Gastrocnemius medialis (tissue), 4 donors: ENCODE results near the gene CTIF. TPM values are rescaled to one million over a fixed set of nuclear protein-coding genes. Genes with fewer than 3 reads are reported as not detected.

Experiments
- ATAC-seq, 2 donors: fragments of 150-250 bp; one replicate each; pipeline ENCODE4 v1.9.1; 2016
- DNase-seq, 2 donors: peaks; one replicate each; pipeline ENCODE4 v3.0.0-alpha.2; 2019
- H3K27ac ChIP-seq, 4 donors: fragments of 200-600 bp; sonication (generic); 1 replicate in 1 of 4; 2 replicates in 3 of 4; pipeline ENCODE4 v1.5.1; 2016 to 2018; ENCODE audit warnings: mild to moderate bottlenecking in 2 of 4, moderate library complexity in 1 of 4
- H3K27me3 ChIP-seq, 3 donors: fragments of 200-600 bp; sonication (generic) in 2 of 3; 1 replicate in 1 of 3; 2 replicates in 2 of 3; pipeline versions ENCODE4 v1.5.1 to v1.6.0; 2016 to 2019; ENCODE audit warnings: mild to moderate bottlenecking in 1 of 3, moderate library complexity in 1 of 3
- H3K36me3 ChIP-seq, 2 donors: fragments of 200-600 bp; sonication (generic) in 1 of 2; one replicate each; pipeline ENCODE4 v1.5.1; 2017 to 2018
- H3K4me1 ChIP-seq, 2 donors: fragments of 200-600 bp; sonication (generic) in 1 of 2; one replicate each; pipeline ENCODE4 v1.5.1; 2016 to 2017; ENCODE audit warnings: mild to moderate bottlenecking in 2 of 2
- H3K4me3 ChIP-seq, 4 donors: fragments of 200-600 bp; sonication (generic) in 3 of 4; 1 replicate in 1 of 4; 2 replicates in 3 of 4; pipeline ENCODE4 v1.5.1; 2016 to 2019; ENCODE audit warnings: mild to moderate bottlenecking in 2 of 4
- H3K9me3 ChIP-seq, 3 donors: fragments of 200-600 bp; sonication (generic) in 2 of 3; 1 replicate in 1 of 3; 2 replicates in 2 of 3; pipeline ENCODE4 v1.5.1; 2016 to 2019
- POLR2A ChIP-seq, 2 donors: fragments of 450-650 bp; IDR thresholded peaks; one replicate each; pipeline ENCODE4 v1.6.1; 2017; ENCODE audit warnings: antibody characterized with exemption in 2 of 2, mild to moderate bottlenecking in 2 of 2, moderate library complexity in 2 of 2
- in situ Hi-C, 4 donors: fragments of 200-750 bp; cut with MboI; loops; one replicate each; pipeline versions ENCODE4 v1.15.0 to v1.8.0; 2017; ENCODE audit warnings: low sequenced_read_pairs in 4 of 4
- intact Hi-C: fragments of 100-400 bp; cut with DNase I; formaldehyde crosslinking; loops from one replicate; pipeline ENCODE4 v1.15.1; 2023; ENCODE audit warnings: low total_unique reads
- total RNA-seq, 4 donors: library from RNA; depleted of rRNA; stranded (reverse); fragments of >200 nt; gene quantifications; one replicate each; pipeline versions ENCODE4 v1.1.0 to v1.2.3, GENCODE V29; 2016
- TF ChIP-seq, protein P1 (sequence below), 5 experiments: fragments of 450-650 bp in 3 of 5; fragments of 200-600 bp in 2 of 5; sonication (generic) in 2 of 5; IDR thresholded peaks in 4 of 5; conservative IDR thresholded peaks in 1 of 5; 1 replicate in 4 of 5; 2 replicates in 1 of 5; pipeline ENCODE4 v1.5.1; 2016 to 2019; ENCODE audit warnings: antibody characterized with exemption in 5 of 5, mild to moderate bottlenecking in 3 of 5, moderate library complexity in 3 of 5

CTIF gene
- total RNA-seq, 4 donors from 2014 or later, result 20.2 to 35.4 (median 23.1) TPM

DNA sequence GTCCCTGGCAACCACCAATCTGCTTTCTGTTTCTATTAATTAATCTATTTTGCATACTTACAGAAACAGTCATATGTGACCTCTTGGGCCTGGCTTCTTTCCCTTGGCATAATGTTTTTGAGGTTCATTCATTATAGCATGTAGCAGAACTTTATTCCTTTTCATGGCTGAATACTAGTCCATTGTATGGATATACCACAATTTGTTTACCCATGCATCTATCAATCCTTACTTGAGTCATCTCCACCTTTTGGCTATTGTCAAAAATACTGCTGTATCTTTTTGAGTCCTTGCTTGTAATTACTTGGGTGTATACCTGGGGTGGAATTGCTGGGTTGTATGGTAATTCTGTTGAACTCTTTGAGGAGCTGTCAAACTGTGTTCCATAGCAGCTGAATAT, 126.8 kb downstream of the CTIF start:
- intact Hi-C loops, result loop anchor here (2.0 kb wide), 1 partner anchor 125 kb away; no protein-coding TSS in a partner anchor
- in situ Hi-C loops, result loop anchor here in 1 of 4 donors (10.0 kb wide), 1 partner anchor 191 kb away; no protein-coding TSS in a partner anchor
- Histone ChIP-seq H3K4me3 (no peak overlapping the region), H3K9me3 (no peaks in the 10 kb centered on the region), H3K27ac (no peak overlapping the region), H3K36me3 (peaks cover 0 to 3% of the 10 kb centered on the region in 2 donors), H3K4me1 (peaks cover 3 to 17% of the 10 kb centered on the region in 2 donors), H3K27me3 (no peaks in the 10 kb centered on the region)
- TF ChIP-seq, protein P1, sequence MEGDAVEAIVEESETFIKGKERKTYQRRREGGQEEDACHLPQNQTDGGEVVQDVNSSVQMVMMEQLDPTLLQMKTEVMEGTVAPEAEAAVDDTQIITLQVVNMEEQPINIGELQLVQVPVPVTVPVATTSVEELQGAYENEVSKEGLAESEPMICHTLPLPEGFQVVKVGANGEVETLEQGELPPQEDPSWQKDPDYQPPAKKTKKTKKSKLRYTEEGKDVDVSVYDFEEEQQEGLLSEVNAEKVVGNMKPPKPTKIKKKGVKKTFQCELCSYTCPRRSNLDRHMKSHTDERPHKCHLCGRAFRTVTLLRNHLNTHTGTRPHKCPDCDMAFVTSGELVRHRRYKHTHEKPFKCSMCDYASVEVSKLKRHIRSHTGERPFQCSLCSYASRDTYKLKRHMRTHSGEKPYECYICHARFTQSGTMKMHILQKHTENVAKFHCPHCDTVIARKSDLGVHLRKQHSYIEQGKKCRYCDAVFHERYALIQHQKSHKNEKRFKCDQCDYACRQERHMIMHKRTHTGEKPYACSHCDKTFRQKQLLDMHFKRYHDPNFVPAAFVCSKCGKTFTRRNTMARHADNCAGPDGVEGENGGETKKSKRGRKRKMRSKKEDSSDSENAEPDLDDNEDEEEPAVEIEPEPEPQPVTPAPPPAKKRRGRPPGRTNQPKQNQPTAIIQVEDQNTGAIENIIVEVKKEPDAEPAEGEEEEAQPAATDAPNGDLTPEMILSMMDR (IDR thresholded peaks at IDR 0.05 in 4 of 5, conservative IDR thresholded peaks at IDR 0.05 in 1 of 5), result no peak
- ATAC-seq (no peak), DNase-seq (no peak)

DNA sequence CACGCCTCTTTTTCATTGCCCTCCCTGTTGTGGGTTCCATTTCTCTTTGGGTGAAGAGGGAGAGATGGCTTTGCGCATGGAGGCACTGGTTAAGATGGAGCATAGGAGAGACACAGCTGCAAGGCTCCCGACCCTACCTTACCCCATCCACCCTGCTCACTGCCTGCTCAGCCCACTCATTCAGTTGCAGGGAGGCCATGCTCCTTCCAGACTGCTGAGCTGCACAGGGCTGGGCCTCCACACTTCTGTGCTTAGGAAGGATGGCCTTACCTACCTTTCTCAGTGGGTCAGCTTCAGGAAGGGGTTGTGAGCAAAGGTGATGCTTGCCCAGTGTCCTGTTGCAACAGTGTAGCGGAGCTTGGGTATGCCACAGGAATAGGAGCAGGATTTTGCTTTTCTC, 127.8 kb downstream of the CTIF start:
- ATAC-seq, result no peak
- Histone ChIP-seq H3K27me3 (no peaks in the 10 kb centered on the region), H3K4me3 (no peak overlapping the region), H3K27ac (no peak overlapping the region), H3K36me3 (peaks cover 0 to 13% of the 10 kb centered on the region in 2 donors), H3K9me3 (no peaks in the 10 kb centered on the region), H3K4me1 (peaks cover 0 to 17% of the 10 kb centered on the region in 2 donors)
- TF ChIP-seq POLR2A (IDR thresholded peaks at IDR 0.05), result no peak
- TF ChIP-seq, protein P1 (IDR thresholded peaks at IDR 0.05 in 4 of 5, conservative IDR thresholded peaks at IDR 0.05 in 1 of 5), result no peak
- in situ Hi-C loops, result loop anchor here in 1 of 4 donors (10.0 kb wide), 1 partner anchor 192 kb away; no protein-coding TSS in a partner anchor
- intact Hi-C loops, result no loop called here
- no peak for DNase-seq

DNA sequence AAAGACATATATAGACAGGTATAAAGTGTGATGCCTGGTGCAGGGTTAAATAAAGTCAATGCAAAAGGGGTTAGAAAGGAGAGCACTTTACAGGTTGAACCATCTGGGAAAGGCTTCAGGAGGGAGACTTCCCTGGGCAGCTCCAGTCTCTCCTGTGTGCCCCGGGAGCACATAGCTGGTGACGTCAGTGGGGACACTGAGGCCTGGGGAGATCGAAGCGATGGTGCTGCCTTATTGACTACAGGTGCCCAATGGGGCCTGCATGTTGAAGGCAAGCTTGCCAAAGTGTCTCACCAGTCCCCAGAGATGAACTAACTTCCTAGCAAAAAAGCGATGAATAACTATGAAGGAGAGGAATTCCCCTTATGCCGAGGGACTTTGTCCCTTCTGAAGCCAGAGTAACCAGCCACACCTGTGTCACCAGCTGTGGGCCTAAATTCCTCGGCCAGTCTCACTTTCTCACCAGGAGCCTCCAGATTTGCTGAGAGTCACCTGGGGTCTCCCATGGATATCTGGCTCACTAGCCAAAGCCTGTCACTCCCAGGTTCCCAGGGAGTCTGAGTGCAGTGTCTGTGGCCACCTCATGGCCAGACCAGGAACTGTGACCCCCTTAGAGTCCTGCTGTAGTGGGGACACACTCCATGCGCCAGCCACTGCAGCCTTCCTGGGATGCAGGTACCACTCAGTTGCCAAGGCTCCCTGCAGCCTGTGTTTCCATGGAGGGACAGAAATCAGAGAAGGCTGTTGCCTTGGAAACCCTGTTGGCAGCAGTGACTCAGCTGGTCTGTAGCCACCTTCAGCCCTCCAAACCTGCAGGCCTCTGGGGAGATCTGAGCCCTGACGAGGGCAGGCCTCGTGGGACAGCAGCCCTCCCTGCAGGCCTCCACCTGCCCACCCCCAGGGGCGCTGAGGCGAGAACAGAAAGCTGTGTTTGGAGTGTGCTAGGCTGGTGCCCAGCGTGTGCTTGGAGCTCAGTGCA, 128.7 kb downstream of the CTIF start:
- in situ Hi-C loops, result loop anchor here in 1 of 4 donors (10.0 kb wide), 1 partner anchor 193 kb away; no protein-coding TSS in a partner anchor
- TF ChIP-seq, protein P1 (IDR thresholded peaks at IDR 0.05 in 4 of 5, conservative IDR thresholded peaks at IDR 0.05 in 1 of 5), result peak in 1 of 5 experiments; percentile 18
- TF ChIP-seq POLR2A (IDR thresholded peaks at IDR 0.05), result no peak
- no peak for ATAC-seq
- no peak overlapping the region for H3K4me3 ChIP-seq
- H3K36me3 ChIP-seq, result peaks cover 0 to 13% of the 10 kb centered on the region in 2 donors
- H3K4me1 ChIP-seq, result peaks cover 0 to 17% of the 10 kb centered on the region in 2 donors
- intact Hi-C loops, result no loop called here
- no peak overlapping the region for H3K27ac ChIP-seq
- no peak for DNase-seq
- no peaks in the 10 kb centered on the region for H3K27me3 ChIP-seq
- H3K9me3 ChIP-seq, result no peaks in the 10 kb centered on the region

DNA sequence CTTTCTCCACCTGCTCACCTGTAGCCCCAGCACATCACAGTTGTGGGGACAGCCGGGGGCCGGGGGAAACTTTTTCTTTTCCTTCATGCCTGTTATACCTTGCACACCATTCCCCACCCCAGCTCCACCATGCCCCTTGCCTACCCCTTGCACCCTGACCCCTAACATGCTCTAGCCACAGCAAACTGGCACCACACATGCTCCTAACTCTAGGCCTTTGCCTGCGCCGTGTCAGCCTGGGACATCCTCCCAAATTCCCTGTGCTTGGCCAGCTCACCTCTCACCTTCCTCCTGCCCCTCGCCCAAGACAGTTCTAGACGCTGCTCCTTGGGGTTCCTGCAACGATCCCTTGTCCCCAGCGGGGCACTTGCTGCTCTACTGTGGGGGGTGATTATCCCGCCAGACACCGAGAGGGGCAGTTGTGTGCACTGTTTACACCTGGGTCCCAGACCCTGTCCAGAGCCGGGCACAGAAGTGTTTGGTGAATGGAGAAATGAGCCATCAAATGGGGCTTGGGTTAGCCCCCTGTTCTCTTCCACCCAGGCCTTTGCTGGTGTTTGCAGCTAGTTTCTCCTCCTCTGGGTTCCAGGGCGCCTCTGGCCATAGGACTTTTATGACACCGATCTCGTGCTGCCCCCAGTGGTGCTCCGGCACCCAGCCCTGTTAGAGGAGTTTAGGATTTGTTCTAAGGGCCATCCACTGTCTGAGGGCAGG, 129.8 kb downstream of the CTIF start:
- intact Hi-C loops (no loop called here), in situ Hi-C loops (loop anchor here in 1 of 4 donors (10.0 kb wide), 1 partner anchor 194 kb away; no protein-coding TSS in a partner anchor)
- Histone ChIP-seq H3K27ac (no peak overlapping the region), H3K36me3 (peaks cover 0 to 13% of the 10 kb centered on the region in 2 donors), H3K9me3 (no peaks in the 10 kb centered on the region), H3K4me1 (peaks cover 0 to 17% of the 10 kb centered on the region in 2 donors), H3K27me3 (no peaks in the 10 kb centered on the region), H3K4me3 (no peak overlapping the region)
- DNase-seq, result no peak
- TF ChIP-seq, protein P1 (IDR thresholded peaks at IDR 0.05 in 4 of 5, conservative IDR thresholded peaks at IDR 0.05 in 1 of 5), result no peak
- TF ChIP-seq POLR2A (IDR thresholded peaks at IDR 0.05), result no peak
- ATAC-seq, result no peak
